Fibroblast of the aortic adventitia (primary cell): ENCODE measurements around the gene TMEM38A. TPM values are rescaled to one million over a fixed set of nuclear protein-coding genes. Genes with fewer than 3 reads are reported as not detected.
"Not testable (repeated sequence)": the region's sequence is repeated elsewhere in the genome, so short reads cannot be mapped to it uniquely, and the experiment has no call there.

ENCODE experiments used
- DNase-seq: peaks from one replicate; pipeline ENCODE4 v3.0.0-alpha.2; 2010; ENCODE audit warnings: low read depth
- H3K4me3 ChIP-seq: 2 replicates; pipeline ENCODE4 v1.5.1; 2011; ENCODE audit warnings: low read depth, mild to moderate bottlenecking, control low read depth, low read length, moderate library complexity
- total RNA-seq: library from RNA; depleted of rRNA; stranded (reverse); fragments of >200 nt; gene quantifications from 2 replicates; pipeline ENCODE4 v1.2.3, GENCODE V29; 2012; ENCODE audit warnings: low replicate concordance
- TF ChIP-seq, protein P1 (sequence below): IDR thresholded peaks from 2 replicates; pipeline ENCODE4 v1.5.1; 2011; ENCODE audit warnings: mild to moderate bottlenecking, low read length, control low read depth, inconsistent platforms; ENCODE audit not compliant: insufficient read depth

TMEM38A gene
- total RNA-seq, 1 donor: 3.3 TPM

DNA sequence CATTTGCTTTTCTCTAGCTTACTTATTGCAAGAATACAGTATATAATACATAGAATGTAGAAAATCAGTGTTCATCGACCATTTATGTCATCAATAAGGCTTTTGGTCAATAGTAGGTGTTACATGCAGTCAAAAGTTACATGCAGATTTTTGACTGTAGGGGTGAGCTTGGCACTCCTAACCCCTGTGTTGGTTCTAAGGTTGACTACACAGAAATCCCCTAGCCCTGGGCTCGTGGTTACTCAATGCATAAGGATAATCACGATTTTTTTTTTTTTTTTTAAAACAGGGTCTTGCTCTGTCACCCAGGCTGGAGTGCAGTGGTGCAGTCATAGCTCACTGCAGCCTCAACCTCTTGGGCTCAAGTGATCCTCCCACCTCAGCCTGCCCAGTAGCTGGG lies 54.7 kb downstream of the TMEM38A start:
- no peak overlapping the region for H3K4me3 ChIP-seq
- no peak for DNase-seq
- TF ChIP-seq, protein P1, sequence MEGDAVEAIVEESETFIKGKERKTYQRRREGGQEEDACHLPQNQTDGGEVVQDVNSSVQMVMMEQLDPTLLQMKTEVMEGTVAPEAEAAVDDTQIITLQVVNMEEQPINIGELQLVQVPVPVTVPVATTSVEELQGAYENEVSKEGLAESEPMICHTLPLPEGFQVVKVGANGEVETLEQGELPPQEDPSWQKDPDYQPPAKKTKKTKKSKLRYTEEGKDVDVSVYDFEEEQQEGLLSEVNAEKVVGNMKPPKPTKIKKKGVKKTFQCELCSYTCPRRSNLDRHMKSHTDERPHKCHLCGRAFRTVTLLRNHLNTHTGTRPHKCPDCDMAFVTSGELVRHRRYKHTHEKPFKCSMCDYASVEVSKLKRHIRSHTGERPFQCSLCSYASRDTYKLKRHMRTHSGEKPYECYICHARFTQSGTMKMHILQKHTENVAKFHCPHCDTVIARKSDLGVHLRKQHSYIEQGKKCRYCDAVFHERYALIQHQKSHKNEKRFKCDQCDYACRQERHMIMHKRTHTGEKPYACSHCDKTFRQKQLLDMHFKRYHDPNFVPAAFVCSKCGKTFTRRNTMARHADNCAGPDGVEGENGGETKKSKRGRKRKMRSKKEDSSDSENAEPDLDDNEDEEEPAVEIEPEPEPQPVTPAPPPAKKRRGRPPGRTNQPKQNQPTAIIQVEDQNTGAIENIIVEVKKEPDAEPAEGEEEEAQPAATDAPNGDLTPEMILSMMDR: no peak

GRCh38 chr19:16721051-16721450 lies 60.1 kb downstream of the TMEM38A start:
- DNase-seq: no peak
- TF ChIP-seq, protein P1: no peak

DNA sequence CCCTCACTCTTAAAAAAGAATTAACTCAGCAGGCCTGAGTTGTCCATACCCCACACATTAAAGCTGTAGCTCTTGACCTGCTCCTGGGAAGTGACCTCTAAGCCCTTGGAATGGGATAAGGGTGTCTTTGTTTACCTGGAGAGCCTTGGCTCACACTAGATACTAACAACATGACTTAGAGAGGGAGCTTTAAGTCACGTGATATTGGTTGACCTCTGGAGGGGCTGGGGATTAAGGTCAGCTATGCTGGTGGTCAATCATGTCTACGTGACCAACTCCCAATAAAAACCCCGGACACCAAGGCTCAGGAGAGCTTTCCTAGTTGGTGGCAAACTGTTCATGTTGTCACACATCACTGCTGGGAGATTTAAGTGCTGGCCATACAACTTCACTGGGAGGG lies 61.7 kb downstream of the TMEM38A start:
- TF ChIP-seq, protein P1: no peak
- DNase-seq: no peak

More at GRCh38 chr19:16721051-16721450, 60.1 kb downstream of the TMEM38A start:
- no peak overlapping the region for H3K4me3 ChIP-seq

GRCh38 chr19:16726916-16727315 lies 66.0 kb downstream of the TMEM38A start:
- TF ChIP-seq, protein P1: no peak
- H3K4me3 ChIP-seq: no peak overlapping the region
- DNase-seq: no peak

More for the DNA sequence above, 61.7 kb downstream of the TMEM38A start:
- no peak overlapping the region for H3K4me3 ChIP-seq

GRCh38 chr19:16735650-16736266 lies 74.8 kb downstream of the TMEM38A start:
- H3K4me3 ChIP-seq, DNase-seq: not testable (repeated sequence)

- no peak overlapping the region for H3K4me3 ChIP-seq
- TF ChIP-seq, protein P1: no peak
- peak; percentile 3 for DNase-seq
Measured at GRCh38 chr19:16736709-16737108, 75.8 kb downstream of the TMEM38A start.

- H3K4me3 ChIP-seq: no peak overlapping the region
- TF ChIP-seq, protein P1: no peak
- peak; percentile 15 for DNase-seq
Measured at GRCh38 chr19:16737911-16738310, 77.0 kb downstream of the TMEM38A start.
